Stimulated activated CD8-positive, alpha-beta memory T cell treated with anti-CD3 and anti-CD28 coated beads, Interleukin-4, amount 100 ng/mL, for 1 hour (primary cell): Measurements from ENCODE around the gene MYH11.
"Not testable (repeated sequence)": the region's sequence is repeated elsewhere in the genome, so short reads cannot be mapped to it uniquely, and the experiment has no call there.

Source experiments
- DNase-seq, 2 donors: peaks; one replicate each; pipeline ENCODE4 v3.0.0-alpha.2; 2020; ENCODE audit warnings: low read depth in 2 of 2, low spot score in 1 of 2

MYH11 gene

GRCh38 chr16:15757077-15757386, 99.8 kb downstream of the MYH11 start:
- DNase-seq: no peak

GRCh38 chr16:15754821-15755534, 101.8 kb downstream of the MYH11 start:
- no peak for DNase-seq

- no peak for DNase-seq
Observed at GRCh38 chr16:15752717-15753488, 103.9 kb downstream of the MYH11 start.

GRCh38 chr16:15751940-15752339, 104.9 kb downstream of the MYH11 start:
- DNase-seq: no peak

GRCh38 chr16:15749985-15750384, 106.8 kb downstream of the MYH11 start:
- DNase-seq: no peak

- DNase-seq: no peak
Observed at GRCh38 chr16:15749371-15749770, 107.5 kb downstream of the MYH11 start.

- DNase-seq: no peak
Observed at GRCh38 chr16:15748654-15749053, 108.2 kb downstream of the MYH11 start.

GRCh38 chr16:15747937-15748336, 108.9 kb downstream of the MYH11 start:
- no peak for DNase-seq

- no peak for DNase-seq
Observed at GRCh38 chr16:15746332-15746731, 110.5 kb downstream of the MYH11 start.

GRCh38 chr16:15743657-15744056, 113.2 kb downstream of the MYH11 start:
- no peak for DNase-seq

- DNase-seq: no peak
Observed at GRCh38 chr16:15742716-15743115, 114.1 kb downstream of the MYH11 start.

GRCh38 chr16:15741207-15741871, 115.5 kb downstream of the MYH11 start:
- DNase-seq: no peak

GRCh38 chr16:15739950-15740349, 116.9 kb downstream of the MYH11 start:
- DNase-seq: no peak

GRCh38 chr16:15739464-15739863, 117.4 kb downstream of the MYH11 start:
- DNase-seq: no peak

- DNase-seq: no peak
Observed at GRCh38 chr16:15737140-15737644, 119.6 kb downstream of the MYH11 start.

GRCh38 chr16:15736529-15736928, 120.3 kb downstream of the MYH11 start:
- no peak for DNase-seq

- no peak for DNase-seq
Observed at GRCh38 chr16:15735610-15736009, 121.2 kb downstream of the MYH11 start.

- no peak for DNase-seq
Observed at GRCh38 chr16:15732416-15732815, 124.4 kb downstream of the MYH11 start.

GRCh38 chr16:15729152-15729551, 127.7 kb downstream of the MYH11 start:
- DNase-seq: no peak

GRCh38 chr16:15727697-15728096, 129.1 kb downstream of the MYH11 start:
- not testable (repeated sequence) for DNase-seq

GRCh38 chr16:15726715-15727114, 130.1 kb downstream of the MYH11 start:
- no peak for DNase-seq

- no peak for DNase-seq
Observed at GRCh38 chr16:15725641-15726240, 131.1 kb downstream of the MYH11 start.
